ENCODE measurements around the gene POLK.
A peak's percentile ranks its signal among the peaks of the same experiment; 100 is the strongest.
"Not testable (repeated sequence)": the region's sequence is repeated elsewhere in the genome, so short reads cannot be mapped to it uniquely, and the experiment has no call there.

The POLK gene

DNA sequence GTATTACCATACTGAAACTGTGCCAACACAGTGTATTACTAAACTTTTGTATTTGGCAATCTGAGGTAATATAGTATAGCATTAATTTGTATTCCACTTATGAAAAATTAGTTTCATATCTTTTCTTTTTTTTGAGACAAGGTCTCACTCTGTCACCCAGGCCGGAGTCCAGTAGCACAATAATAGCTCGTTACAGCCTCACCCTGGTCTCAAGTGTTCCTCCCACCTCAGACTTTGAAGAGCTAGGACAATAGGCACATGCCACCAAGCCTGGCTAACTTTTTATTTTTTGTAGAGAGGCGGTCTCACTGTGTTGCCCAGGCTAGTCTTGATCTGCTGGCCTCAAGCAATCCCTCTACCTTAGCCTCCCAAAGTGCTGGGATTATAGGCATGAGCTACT, 36.1 kb downstream of the POLK start:
- TF ChIP-seq POLR2A (IDR thresholded peaks at IDR 0.05; ENCODE audit: low read length) (no peak), GATA1 (IDR thresholded peaks at IDR 0.05; ENCODE audit: low read depth, low read length) (no peak)
- no peak for DNase-seq

DNA sequence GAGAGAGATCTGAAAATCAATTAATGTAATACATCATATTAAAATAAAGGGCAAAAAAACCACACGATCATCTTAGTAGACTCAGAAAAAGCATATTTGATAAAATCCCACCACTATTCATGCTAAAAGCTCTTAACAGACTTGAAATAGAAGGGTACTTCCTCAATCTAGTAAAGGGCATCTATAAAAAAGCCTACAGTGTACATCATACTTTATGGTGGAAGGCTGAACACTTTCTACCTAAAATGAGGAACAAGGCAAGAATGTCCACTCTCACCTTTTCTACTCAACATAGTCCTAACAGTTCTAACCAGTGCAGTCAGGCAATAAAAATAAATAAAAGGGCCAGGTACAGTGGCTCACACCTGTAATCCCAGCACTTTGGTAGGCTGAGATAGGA, 38.9 kb downstream of the POLK start:
- no peak for DNase-seq
- TF ChIP-seq POLR2A (IDR thresholded peaks at IDR 0.05; ENCODE audit: low read length) (no peak), GATA1 (IDR thresholded peaks at IDR 0.05; ENCODE audit: low read depth, low read length) (no peak)

DNA sequence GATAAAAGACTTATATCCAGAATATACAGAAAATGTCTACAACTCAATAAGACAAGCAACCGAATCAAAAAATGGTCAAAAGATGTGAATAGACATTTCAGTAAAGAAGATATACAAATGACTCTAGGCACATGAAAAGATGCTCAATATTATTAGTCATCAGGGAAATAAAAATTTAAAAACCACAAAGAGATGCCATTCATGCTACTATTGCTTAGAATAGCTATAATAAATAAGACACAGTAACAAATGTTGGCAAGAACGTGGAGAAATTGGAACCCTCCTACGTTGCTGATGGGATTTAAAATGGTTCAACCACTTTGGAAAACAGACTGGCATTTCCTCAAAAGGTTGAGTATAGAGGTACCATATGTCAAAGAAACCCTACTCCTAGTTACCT, 39.8 kb downstream of the POLK start:
- TF ChIP-seq GATA1 (IDR thresholded peaks at IDR 0.05; ENCODE audit: low read depth, low read length) (no peak), POLR2A (IDR thresholded peaks at IDR 0.05; ENCODE audit: low read length) (no peak)
- DNase-seq: no peak

DNA sequence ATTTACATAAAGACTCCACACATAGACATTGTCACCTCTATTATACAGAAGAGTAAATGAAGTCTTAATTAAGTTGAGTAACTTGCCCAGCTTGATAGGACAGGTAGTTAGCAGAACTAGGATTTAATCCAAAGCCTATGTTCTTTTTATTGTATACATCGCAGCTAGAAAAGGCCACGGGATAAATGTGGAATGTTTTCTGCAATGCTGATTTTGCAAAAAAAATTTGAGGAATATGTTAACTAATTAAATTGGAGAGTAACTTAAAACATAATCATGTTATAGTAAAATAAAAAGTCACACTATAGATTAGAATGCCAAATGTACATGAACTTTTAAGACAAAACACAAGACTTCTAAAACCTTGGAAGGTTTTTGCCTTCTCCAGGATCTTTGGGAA, 41.1 kb downstream of the POLK start:
- TF ChIP-seq GATA1 (IDR thresholded peaks at IDR 0.05; ENCODE audit: low read depth, low read length) (no peak), POLR2A (IDR thresholded peaks at IDR 0.05; ENCODE audit: low read length) (no peak)
- DNase-seq: no peak

DNA sequence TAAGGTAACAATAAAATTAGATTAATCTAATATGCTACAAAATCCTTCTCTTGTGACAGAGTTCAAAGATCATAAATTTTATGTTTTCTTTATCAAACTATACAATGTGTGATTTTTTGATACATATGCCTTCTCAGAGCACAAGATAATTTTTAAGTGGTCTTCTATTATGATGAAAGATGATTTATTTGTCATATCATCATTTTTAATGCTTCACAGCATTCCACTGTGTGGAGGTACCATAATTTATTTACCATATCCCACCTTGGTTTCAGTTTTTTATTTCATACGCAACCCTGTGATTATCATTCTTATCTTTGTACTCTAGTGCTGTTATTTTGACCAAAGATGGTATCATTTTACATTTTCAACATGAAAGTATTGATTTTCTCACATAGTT, 41.7 kb downstream of the POLK start:
- TF ChIP-seq GATA1 (IDR thresholded peaks at IDR 0.05; ENCODE audit: low read depth, low read length): no peak
- DNase-seq: no peak

DNA sequence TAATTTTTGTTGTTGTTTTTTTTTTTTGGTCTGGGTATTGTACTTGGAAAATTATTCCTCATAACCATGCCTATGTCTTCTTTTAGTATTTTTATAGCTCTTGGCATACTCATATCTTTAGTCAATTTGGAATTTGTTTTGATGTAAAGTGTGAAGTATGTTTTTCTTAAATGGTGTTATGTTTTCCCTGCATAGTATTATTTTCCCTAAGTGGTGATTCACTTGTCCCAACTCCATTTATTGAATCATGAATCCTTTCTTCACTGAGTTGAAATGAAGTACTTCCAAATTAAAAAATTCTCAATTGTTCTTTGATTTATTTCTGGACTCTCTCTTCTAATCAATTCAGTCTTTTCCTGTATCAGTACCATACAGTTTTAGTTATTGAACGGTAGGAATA, 46.5 kb downstream of the POLK start:
- no peak for DNase-seq

DNA sequence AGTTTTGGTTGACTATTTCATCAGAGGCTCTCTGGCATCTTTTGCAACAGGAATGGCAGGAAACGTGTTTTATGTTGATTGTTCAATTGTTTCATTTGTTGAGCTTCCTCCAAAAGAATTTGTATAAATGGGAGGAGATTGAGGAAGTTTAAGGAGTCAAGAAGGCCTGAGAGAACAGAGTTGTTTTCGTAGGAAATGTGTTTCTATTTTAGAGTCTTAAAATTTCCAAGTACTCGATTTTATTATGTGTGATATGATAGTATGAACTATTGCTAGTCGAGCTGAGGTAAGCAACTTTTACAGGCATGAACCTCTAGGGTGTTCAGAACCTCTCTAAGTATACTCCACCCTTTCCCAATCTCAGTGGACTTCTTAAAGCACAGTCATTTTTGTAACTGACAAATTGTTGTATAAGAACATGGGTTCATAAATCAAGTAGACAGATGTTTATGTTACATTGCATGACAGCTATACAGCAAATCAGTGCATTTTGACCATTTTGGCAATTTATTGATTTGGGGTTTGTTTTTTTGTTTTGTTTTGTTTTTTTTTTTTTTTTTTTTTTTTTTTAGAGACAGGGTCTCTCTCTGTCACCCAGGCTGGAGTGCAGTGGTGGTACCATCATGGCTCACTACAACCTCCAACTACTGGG, 47.4 kb downstream of the POLK start:
- TF ChIP-seq POLR2A (IDR thresholded peaks at IDR 0.05; ENCODE audit: low read length) (no peak), GATA1 (IDR thresholded peaks at IDR 0.05; ENCODE audit: low read depth, low read length) (no peak)
- no peak for DNase-seq

More for the DNA sequence above, 46.5 kb downstream of the POLK start:
- TF ChIP-seq POLR2A (IDR thresholded peaks at IDR 0.05; ENCODE audit: low read length): no peak
- TF ChIP-seq GATA1 (IDR thresholded peaks at IDR 0.05; ENCODE audit: low read depth, low read length): no peak

DNA sequence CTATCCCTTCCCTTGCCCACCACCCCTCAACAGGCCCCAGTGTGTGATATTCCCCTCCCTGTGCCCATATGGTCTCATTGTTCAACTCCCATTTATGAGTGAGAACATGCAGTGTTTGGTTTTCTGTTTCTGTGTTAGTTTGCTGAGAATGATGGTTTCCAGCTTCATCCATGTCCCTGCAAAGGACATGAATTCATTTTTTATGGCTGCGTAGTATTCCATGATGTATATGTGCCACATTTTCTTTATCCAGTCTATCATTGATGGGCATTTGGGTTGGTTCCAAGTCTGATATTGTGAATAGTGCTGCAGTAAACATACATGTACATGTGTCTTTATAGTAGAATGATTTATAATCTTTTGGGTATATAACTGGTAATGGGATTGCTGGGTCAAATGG, 49.0 kb downstream of the POLK start:
- DNase-seq: not testable (repeated sequence)

DNA sequence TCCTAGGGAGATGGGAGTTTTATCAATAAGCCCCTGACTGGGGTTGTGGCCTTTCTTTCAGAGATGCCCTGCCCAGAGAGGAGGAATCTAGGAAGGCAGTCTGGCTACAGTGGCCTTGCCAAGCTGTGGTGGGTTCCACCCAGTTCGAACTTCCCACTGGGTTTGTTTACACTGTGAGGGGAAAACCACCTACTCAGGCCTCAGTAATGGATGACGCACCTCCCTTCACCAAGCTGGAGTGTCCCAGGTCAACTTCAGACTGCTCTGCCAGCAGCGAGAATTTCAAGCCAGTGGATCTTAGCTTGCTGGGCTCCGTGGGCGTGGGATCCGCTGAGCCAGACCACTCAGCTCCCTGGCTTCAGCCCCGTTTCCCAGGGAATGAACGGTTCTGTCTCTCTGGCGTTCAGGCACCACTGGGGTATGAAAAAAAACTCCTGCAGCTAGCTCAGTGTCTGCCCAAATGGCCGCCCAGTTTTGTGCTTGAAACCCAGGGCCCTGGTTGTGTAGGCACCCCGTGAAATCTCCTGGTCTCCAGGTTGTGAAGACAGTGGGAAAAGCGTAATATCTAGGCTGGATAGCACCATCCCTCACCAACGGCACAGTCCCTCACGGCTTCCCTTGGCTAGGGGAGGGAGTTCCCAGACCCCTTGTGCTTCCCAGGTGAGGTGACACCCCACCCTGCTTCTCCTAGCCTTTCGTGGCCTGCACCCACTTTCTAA, 54.5 kb downstream of the POLK start:
- not testable (repeated sequence) for DNase-seq

DNA sequence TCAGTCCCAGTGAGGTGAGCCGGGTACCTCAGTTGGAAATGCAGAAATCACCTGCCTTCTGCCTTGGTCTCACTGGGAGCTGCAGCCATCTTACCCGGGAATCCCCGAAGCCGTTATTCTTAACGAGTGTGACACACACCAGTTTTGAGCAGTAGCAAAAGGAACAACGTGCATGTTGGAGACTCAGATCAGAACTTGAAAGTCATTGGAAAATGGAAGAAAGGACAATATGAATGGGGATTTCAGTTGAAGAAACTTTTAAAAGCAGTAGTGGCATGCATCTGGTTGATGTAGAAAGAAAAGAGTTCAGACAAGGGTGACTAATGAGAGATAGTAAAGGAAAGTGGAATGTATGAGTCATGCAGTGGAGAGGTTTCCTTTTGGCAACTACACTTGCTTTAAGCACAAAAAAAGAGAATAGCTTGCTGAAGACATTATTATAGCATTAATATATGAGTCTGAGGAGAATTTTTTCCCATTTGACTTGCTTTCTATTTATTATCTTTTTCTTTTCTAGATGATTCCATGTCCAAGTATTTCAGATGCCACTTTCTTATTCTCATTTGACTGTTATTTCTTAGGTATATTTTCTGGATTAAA, 55.1 kb downstream of the POLK start:
- DNase-seq: peak; percentile 81 to 84
- TF ChIP-seq POLR2A (IDR thresholded peaks at IDR 0.05; ENCODE audit: low read length) (no peak), GATA1 (IDR thresholded peaks at IDR 0.05; ENCODE audit: low read depth, low read length) (no peak)

DNA sequence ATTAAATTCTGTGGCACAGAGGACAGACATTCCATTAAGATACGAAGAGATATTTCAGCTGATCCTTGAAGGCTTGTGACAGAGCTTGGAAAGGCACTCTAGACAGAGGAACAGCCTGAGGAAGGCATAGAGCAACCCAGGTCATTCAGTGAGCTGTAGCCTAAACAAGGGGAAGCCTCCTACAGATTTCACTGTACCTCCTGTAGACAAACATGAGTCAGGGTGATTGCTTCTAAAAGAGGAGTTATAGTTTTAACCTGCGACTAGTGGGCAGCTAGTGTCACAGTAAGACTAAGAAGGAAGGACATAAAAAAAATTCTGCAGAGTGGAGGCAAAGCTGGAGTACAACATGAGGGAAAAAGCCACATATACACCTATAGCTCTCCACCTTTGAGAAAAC, 56.0 kb downstream of the POLK start:
- DNase-seq: peak; percentile 33 to 48
- TF ChIP-seq POLR2A (IDR thresholded peaks at IDR 0.05; ENCODE audit: low read length) (no peak), GATA1 (IDR thresholded peaks at IDR 0.05; ENCODE audit: low read depth, low read length) (no peak)

DNA sequence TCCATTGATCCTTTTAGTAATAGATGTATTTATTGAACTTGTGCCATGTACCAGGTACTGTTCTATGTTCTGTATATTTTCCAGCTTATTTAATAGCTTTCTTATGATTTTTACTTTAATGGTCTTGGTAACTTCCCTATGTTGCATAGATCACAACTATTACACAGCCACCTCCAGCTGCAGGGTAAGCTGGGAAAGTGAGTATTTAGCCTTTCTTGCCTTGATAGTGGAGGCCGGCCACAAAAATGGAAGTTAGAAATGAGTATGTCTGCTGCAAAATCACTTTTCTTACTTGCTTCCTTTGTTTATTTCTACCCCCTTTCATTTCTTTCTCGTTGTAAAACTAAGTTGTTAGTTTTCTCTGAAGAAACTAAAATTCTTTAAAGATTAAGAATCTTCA, 56.5 kb downstream of the POLK start:
- DNase-seq: no peak
- no peak for TF ChIP-seq GATA1 (IDR thresholded peaks at IDR 0.05; ENCODE audit: low read depth, low read length)
- TF ChIP-seq POLR2A (IDR thresholded peaks at IDR 0.05; ENCODE audit: low read length): no peak

DNA sequence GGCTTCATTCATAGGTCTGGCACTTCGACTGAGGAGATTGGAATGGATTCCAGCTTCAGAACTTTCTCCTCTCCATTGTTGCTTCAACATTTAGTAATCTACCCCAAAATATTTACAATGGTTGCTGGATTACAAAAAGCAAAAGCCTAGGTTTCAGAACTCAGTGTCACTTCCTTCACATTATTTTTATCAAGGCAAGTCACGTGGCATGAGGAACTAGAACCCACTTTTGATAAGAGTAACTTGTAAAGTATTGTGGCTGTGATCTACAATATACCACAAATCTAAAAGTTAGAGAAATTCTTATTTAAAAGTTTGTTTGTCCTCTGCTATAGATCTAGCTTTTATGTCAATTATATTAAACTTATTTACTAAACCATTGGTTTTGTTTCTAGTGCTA, 59.9 kb downstream of the POLK start:
- TF ChIP-seq POLR2A (IDR thresholded peaks at IDR 0.05; ENCODE audit: low read length) (no peak), GATA1 (IDR thresholded peaks at IDR 0.05; ENCODE audit: low read depth, low read length) (no peak)
- peak; percentile 18 to 33 for DNase-seq

DNA sequence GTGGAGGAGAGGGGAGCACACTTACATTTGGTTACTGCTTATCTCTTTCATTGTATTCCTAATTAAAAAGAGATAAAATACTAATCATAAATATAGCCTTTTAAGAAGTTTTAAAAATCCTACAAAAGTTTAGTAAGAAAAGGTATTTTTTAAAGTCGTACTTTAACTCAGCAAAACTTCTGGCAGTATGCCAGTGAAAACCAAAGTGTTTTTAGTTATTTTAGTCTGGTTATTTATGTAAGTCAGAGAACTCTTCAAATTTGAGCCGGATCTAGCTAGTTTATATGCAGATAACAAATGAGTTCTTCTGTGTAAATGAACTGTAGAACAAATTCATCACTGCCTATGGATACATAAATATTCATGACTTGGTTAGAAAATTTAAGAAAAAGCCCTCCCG, 63.1 kb downstream of the POLK start:
- DNase-seq: no peak
- TF ChIP-seq GATA1 (IDR thresholded peaks at IDR 0.05; ENCODE audit: low read depth, low read length) (no peak), POLR2A (IDR thresholded peaks at IDR 0.05; ENCODE audit: low read length) (no peak)

DNA sequence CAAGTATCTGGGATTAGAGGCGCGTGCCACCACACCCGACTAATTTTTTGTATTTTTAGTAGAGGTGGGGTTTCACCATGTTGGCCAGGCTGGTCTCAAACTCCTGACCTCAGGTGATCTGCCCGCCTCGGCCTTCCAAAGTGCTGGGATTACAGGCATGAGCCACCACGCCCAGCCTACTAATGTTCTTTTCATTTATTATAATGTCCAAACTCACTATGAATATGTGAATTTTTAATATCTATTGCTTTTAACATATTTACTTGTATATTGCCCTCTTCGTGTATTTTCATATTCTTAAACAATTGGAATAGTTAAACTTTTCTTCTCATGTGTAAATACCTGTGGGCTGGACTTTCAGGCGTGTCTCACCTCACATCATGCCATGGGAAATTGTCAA, 66.6 kb downstream of the POLK start:
- DNase-seq: not testable (repeated sequence)
